HG02642 (cell line): ENCODE measurements around the gene OTOS.

Experiments
- ATAC-seq: cut with Tn5 transposase; IDR thresholded peaks from one replicate; pipeline ENCODE4 v1.9.1; 2021; ENCODE audit warnings: mild to moderate bottlenecking; ENCODE audit not compliant: unreplicated experiment, poor library complexity

OTOS gene

DNA sequence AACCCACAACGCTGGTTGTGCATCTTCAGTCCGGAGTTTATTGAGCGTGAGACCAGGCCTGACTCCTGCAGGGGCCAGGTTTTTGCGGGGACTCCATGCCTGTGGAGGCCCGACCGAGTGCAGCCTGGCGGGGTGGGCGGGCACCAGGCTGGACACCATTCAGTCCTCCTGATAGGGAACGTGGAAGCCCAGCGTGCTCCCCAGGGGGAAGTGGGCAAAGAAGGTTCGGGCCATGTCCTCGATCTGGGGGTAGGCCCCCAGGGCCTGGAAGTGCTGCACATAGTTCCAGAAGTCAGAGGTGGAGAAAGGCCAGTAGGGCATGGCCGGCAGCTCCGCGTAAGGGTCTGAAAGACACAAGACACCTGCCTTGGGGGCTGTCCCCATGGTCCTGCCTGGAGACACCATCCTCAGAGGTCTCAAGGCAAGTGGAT is 1.4 kb downstream of the OTOS start:
- no peak for ATAC-seq

DNA sequence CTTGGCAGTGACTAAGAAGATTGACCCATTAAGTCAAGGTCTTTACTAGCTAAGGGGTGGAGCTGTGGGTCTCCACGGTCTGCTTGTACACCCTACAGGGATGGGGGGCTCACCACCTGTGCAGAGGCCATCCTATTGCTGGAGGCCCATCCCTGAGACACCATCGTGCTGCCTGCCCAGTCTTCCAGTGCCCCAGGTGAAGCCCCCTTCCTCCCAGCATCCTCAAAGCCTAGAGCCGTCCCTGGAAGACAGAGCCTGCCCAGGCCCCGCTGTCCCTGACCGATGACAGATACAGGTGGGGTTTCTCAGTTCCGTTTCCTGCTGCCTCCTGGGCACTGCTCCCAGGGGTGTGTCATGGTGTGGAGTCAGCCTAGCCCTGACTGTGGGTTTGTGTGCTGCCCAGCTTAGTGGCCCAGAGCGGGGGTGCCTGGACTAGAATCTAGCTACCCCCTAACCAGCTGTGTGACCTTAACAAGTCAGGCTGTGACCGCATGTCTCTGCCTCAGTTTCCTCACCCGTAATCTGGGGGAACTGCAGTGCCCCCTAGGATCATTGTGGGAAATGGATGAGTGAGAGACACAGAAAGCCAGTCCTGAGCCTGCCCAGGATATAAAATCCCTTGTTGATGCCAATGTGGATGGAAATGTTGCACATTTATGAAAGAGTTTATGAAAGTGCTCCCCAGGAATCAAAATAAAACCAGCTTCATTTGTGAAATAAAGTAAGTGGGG is 2.0 kb downstream of the OTOS start:
- no peak for ATAC-seq

DNA sequence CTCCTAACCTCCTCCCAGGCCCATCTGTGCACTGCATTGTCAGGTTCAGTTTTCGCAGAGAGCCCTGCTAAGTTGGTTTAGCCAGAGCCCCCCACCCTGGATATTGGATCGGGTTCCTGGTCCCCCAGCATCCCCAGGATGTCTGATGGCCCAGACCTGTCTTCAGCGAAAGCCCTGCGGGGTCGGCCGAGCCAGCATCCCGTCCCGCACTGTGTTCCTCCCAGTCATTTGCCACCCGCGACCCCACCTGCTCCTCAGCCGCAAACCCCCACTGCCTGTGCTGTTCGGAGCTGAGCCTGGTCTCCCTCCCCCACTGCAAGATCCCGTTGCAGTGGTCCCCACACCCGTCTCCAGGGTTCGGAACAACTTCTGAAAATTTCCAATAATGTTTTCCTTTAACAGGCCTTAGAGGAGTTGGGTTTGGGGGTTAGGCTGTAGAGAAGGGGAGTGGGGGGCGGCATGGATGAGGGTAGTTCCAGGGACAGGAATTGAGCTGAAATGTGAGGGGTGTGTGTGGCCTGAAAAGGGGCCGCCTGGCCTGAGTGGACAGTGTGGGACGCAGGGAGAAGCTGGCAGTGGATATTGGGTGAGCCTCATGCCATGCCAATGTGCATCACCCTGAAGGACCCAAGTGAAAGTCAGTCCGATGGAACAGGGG is 2.7 kb downstream of the OTOS start:
- ATAC-seq: no peak

DNA sequence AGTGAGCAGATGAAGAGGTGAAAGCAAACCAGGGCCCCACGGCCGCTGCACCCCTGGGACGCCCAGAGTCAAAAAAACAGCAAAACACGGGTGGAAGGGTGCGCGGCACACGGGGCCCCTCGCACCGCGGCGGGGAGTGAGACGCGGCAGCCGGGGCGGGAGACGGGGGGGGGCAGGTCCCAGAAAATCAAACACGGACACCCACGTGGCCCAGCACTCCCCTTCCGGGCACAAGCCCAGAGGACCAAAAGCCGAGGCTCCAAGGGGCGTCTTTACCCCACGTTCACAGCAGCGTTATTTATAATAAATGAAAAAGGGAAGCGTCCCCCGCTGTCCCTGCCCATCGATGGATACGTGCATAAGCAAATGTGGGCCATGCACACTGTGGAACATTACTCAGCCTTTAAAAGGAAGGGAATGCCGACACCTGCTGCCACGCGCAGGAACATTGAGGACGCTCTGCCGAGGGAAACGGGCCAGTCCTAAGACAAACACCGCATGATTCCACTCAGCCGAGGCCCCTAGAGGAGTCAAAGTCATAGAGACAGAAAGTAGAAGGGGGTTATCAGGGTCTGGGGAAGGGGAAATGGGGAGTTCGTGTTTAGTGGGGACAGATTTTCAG is 3.7 kb downstream of the OTOS start:
- ATAC-seq: peak; percentile 22

DNA sequence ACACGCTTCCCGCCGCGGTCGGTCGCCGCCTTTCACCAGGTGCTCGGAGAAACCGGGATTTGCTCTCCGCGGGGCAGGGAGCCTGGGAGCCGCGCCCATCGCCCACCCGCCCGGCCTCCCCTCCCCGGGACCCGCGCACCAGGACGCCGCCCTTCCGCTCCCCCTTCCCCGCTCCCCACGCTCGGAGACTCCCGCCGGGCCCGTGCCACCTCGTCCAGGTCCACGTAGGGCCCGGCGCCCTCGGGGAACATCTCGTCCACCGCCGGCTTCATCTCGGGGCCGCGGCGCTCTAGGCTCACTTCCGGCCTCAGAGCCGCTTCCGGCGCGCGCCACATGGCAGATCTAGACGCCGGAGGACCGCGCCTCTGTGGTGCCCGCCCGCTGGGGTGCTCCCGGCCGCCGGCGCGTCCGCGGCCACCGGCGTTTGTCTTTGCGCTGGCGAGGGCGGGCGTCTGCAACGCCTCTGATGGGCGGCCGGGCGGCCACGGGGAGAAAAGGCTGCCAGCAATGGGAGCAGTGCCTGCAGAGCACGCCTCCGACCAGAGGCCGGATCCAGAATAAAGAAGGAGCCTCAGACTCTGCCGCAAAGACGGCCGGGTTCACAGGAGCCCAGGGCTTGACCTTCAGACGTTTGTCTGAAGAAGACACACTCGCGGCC is 4.3 kb downstream of the OTOS start, which contains the start of gene COPS9:
Gene COPS9 (minus strand): TSS at position 293 of the 658 bp plus-strand sequence. CDS start 21 bp downstream, at position 272.
- ATAC-seq: peak; percentile 91

DNA sequence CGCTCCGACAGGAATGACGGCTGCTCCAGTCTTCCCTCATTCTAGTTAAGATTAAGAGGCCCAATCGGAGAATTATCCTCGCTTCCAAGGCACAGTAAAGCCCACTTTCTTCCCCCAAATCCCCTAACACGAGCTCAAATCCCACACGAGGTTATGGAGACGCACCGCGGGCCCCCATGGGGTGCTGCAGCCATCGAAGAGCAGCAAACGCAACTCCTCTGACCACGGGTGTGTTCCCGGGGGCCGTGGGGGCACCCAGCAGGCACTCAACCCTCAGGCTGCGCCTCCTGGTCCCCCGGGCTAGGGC is 4.8 kb downstream of the OTOS start:
- peak; percentile 35 for ATAC-seq

DNA sequence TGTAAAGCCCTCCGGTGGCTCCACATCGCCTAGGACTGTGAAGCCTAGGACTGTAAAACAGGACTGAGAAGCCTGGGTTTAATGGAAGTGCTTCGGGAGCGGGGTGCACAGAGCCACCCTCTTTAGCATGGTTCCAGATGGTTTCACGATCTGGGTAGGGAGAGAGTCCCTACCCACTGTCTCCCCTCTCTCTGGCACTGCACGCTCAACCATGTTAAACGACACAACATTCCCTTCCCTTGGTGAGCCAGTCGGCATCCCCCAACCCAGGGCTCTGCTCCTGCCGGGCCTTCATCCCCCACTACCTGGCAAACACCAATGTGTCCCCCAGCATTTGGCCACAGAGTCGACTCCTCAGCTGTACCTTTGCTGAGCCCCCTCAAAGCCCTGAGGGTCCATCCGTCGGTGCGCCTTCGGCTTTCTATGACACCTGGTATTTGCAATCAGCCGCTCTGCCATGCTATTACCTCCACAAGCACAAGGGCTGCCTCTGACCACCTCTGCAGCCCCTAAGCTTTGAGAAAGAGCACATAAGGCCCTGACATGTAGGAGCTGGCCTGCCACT is 5.4 kb downstream of the OTOS start:
- no peak for ATAC-seq

DNA sequence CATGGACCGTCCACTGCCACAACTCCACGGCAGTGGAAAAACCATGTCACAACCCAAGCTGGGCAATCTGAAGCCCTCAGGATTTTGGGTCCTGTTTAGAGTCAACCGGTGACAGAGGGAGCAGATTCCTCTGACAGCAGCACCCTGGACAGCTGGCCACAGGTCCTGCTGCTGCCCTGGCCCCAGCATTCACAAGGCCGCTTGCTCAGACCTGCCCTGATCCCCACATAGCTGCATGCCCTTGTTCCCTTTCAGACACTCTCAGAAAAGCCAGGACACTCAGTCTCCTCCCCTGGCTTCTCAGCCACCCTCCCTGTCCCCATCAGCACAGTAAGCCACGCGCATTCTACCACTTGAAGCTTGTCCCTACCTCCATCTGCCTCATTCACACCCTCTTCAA is 6.0 kb downstream of the OTOS start:
- no peak for ATAC-seq

DNA sequence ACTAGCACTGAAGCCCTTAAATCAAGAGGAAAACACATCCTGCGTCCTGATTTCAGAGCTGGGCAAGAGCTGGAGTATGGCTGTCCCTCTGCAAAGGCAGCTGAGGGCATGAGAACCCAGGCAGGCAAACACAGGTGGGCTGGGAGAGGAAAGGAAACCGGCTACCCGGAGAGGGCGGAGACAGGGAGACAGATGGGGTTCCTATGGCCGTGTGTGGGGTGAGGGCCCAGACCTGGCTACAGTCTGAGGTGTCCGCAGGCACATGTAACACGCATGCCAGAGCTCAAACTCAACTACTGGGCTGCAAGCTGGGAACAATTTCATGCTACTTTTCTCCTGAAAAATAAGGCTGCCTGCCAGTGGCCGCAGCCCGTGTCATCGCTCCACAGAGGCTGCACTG is 7.1 kb downstream of the OTOS start:
- no peak for ATAC-seq

DNA sequence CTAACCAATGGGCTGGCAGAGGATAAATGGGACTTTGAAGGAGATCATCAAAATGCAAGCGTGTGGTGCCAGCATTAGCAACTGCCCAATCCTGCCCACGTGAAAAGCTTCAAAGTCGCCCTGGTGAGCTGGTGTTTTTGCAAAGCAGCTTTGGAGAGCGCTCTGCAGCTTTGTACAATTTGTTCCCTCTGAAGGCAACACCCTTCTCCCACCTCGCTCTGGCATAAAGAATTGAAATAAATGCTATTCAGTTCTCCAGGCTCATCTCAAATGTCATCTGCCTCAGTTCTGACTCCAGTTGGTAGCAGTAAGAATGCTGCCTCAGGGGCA is 7.8 kb downstream of the OTOS start:
- no peak for ATAC-seq

DNA sequence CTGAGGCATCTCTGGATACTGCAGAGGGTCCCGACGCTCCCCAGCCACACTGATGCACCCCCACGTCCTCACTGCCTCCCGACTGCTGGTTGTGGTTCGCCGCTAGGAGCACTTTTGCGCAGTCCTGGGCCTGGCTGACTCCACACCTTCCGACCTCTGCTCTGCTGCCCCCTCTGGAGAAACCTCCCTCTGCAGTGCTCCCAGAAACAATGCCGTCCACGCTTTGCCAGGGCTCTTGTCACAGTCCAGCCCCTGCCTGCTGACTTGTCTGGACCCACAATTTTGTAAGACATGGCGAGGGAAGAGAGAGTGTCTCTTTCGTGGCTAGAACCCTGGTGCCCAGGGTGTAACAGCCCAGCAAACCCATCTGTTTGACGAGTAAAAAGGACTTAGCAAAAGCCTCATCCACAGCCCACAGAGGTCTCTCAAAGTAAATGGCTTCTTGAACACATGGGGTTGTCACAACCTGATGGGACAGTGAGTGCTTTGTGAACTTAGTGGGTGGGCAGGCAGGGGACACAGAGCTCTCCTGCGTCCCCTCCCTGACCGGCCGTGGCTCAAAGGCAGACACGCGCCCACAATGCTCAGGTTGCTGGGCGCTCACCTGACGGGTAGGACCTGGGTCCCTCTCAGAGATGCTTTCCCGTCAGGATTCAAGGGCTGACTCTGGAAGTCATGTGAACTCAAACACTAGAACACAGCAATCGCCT is 8.4 kb downstream of the OTOS start:
- no peak for ATAC-seq

DNA sequence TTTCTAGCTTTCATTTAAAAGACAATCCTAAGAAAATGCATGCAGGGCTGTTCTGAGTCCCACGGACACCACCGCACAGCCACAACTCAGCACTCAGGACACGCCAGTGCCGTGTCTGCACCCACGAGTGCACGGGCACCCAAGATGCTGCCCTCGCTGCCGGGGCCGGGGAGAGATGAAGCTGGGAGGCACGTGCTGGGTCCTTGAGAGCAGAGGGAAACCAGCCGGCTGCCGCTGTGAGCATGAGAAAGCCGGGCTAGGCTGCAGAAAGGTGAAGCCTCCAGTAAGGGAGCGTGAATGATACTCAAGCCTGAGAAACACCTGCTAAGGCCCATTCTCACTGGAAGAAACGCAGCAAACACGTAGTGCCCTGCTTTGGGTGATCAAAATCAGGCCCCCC is 9.2 kb downstream of the OTOS start:
- ATAC-seq: no peak

DNA sequence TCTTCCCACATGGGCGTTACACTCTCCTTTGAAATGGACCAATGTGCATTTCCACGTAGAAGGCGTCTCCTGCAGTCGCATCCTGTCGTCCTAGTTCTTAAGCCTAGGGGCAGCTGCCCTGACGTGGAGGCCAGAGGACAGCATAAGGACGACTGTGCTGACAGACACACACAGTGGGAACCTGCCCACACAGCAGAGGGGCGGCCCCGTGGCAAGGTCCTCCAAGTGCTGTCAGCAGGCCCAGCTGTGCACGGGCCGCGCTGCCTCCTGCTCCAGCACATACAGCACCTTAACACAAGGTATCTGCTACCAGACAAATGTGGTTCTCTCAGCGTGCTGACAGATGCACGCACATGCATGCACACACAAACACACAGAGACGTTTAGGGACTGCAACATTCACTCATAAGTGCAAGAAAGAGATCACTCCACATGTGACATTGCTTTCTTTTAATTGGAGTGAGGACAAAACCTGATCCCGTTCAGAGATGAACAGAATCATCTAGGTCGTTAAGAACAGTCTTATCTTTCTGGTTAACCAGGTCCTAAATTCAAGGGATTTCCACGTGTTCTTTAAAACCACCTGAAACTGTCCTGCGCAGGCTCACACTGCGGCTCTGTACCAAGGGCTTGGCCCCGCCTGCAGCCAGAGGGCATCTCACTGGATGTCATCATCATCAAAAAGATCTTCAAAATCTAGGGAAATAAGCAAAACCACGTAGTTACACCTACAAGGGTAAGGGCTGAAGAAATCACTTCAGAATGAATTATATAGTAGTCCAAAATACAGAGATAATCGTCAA is 9.9 kb downstream of the OTOS start:
- ATAC-seq: no peak

DNA sequence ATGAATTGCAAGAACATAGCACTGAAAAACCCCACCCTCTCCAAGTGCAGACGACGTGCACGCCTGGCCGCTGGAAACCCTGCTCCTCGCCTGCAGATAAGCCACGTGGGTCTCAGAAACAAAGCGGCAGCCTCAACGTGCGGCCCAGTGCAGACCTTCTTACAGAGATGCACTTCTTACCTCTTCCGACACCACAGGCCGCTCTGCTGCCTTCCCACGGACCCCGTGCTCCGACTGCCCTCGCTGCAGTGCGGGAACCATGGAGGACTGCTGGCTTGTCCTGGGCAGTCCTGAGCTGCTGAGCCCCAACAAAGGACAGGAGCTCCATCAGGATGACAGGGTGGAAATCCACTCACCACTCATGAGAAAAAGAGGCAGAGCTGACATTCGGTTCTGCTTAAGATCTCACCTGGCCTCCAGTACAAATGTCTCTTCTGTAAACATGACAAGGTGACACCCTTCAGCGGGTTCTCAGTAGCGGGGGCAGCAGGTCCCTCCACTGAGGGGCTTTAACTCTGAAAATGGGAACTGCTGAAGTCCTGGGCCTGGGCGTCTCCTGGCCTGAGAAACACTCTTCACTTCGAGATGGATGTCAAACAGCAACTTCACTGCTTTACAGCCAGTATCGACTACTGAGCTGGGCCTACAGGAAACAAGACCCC is 10.6 kb downstream of the OTOS start:
- no peak for ATAC-seq

DNA sequence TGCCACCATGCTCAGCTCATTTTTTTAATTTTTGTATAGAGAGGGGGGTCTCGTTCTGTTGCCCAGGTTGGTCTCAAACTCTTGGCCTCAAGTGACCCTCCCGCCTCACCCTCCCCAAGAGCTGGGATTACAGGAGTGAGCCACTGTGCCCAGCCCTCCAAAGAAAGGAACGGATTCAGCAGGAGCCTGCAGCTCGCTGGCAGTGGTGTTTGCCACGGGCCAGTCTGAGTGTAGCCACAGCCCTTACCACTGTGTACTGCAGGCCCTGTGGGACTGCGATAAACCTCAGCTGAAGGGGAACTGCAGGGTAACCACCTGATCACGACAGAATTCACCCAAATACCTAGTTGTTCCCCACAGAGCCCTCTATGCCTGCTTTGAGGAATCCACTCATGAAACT is 11.1 kb downstream of the OTOS start:
- no peak for ATAC-seq

DNA sequence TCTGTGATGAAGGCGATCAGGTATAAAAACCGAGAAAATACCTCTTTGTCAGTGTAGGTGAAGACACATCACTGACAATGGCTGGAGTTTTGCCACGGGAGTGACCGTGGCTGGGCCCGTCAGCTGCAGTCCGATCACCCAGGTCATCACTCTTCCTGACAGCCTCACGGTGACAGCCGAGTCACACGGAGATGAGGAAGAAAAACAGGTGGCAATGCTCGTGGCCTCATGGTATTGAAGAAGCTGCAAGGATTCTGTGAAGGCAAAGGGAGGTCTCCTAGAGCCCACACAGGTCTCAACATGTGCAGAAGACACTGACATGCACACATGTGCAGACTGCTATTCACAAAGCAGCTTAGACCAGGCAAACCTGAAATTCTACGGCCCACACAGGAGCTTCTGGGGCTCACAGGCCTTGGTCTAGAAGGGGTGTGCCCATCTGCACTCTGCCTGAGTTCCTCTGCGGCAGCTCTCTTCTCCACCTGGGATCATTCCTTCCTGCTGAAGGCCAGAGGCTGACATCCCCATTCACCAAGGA is 11.8 kb downstream of the OTOS start:
- no peak for ATAC-seq

DNA sequence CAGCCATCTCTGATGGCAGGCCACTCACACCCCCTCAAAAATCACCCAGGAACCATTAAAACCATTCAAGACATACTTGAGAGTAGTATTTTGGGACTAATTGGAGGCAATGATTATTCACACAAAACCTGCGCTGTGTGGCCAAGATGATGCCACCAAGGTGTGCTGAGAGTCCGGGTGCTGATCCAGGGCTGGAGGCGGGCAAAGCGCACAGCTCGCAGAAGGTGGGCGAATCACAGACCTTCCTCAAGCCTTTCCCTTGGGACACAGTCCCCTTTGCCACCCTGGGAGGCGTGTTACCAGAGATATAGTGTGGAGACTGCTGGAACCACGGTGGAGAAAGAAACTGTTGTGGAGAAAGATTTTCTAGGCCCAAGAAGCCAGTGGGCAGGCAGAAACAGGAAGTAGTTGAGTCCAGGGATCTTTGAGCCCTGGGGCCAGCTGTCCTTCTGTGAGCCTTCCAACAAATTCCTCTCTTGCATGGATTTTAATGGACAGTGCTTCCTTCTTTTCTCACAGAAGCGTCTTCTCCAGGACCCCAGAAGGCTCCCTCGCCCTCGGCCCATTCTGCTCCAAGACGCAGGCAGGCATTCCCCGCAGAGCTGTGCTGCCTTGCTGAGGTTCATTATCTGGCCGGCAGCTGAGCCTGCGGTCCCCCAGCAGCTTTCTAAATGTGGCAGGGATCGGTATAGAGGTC is 12.4 kb downstream of the OTOS start:
- no peak for ATAC-seq

DNA sequence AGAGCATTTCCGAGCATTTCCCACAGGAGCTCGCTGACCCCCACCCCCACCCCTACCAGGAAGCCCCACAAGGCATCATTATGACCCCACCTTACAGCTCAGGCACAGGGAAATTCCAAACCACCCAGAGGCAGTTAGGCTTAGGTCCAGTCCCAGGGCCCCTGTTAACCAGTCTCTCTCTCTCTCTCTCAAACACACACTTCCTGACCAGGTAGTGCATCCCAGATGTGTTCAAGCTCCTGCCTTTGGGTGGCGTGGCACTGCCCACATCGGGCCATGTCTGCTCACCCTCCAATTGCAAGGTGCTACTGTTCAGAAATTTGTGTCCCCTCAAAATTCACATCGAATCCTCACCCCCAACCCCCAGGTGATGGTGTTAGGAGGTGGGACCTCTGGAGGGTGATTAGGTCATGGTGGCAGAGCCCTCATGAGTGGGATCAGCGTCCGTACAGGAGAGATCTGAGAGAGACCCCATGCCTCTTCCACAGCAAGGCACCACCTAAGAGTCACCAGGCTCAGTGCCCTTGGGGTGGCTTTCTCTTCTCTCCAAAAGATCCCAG is 13.2 kb downstream of the OTOS start:
- no peak for ATAC-seq
